Measurements from ENCODE around the gene ADAMTSL1. TPM values are rescaled to one million over a fixed set of nuclear protein-coding genes. Genes with fewer than 3 reads are reported as not detected.

ADAMTSL1 gene
- total and polyA plus RNA-seq, 9 of the 15 experiments (the other 6 are each of a cell fraction or from before 2014, with no cell fraction given) = 0.01 TPM; not detected in 8

DNA sequence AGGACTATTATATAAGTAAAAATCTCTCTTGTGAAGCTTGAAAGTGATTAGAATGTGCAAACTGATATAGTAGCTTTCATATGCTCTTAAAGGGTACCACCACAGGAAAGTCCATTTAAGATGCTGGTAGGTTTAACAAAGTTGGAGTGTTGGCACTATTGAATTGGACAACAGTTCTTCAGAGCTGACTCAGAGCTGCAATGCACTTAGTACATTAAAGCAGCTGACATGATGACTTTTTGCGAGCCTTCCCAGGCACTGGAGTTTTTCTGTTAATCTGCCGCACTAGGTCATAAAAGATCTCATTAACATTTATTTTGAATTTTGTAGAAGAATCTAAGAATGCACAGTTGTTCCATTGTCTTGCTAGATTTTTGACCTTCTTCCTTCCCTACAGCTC is 243.8 kb downstream of the ADAMTSL1 start:
- no TSS peak for BruUV-seq (replicated peaks)
- ATAC-seq = no peak
- CTCF ChIA-PET (ENCODE audit: low intra/inter-chr PET ratio) = no interaction called here
- no peak for TF ChIP-seq IFI16 (CRISPR knock-in tag; IDR thresholded peaks at IDR 0.05)
- no peak for TF ChIP-seq SIX5 (IDR thresholded peaks at IDR 0.05; ENCODE audit: borderline replicate concordance in 1 of 2, insufficient read depth in 1 of 2, low read depth in 1 of 2, low read length in 2 of 2)
- TF ChIP-seq ZBTB49 (CRISPR knock-in tag; IDR thresholded peaks at IDR 0.05; ENCODE audit: borderline replicate concordance) = no peak
- TF ChIP-seq EZH2 (IDR thresholded peaks at IDR 0.05; ENCODE audit: borderline replicate concordance, low read depth, low read length) = no peak
- TF ChIP-seq RBM17 (IDR thresholded peaks at IDR 0.05; ENCODE audit: borderline replicate concordance, low read depth, low read length) = no peak
- TF ChIP-seq CAMTA2 (CRISPR knock-in tag; conservative IDR thresholded peaks at IDR 0.05) = no peak
- no peak for TF ChIP-seq NR2C2 (CRISPR knock-in tag; IDR thresholded peaks at IDR 0.05)
- TF ChIP-seq NR2C2 (tag; IDR thresholded peaks at IDR 0.05) = no peak
- TF ChIP-seq ZMIZ1 (IDR thresholded peaks at IDR 0.05; ENCODE audit: low read depth in 2 of 2, low read length in 2 of 2) = no peak
- no peak for TF ChIP-seq ESRRB (CRISPR knock-in tag; IDR thresholded peaks at IDR 0.05; ENCODE audit: borderline replicate concordance)
- no peak for TF ChIP-seq ZNF140 (CRISPR knock-in tag; IDR thresholded peaks at IDR 0.05)
- TF ChIP-seq, protein P1, sequence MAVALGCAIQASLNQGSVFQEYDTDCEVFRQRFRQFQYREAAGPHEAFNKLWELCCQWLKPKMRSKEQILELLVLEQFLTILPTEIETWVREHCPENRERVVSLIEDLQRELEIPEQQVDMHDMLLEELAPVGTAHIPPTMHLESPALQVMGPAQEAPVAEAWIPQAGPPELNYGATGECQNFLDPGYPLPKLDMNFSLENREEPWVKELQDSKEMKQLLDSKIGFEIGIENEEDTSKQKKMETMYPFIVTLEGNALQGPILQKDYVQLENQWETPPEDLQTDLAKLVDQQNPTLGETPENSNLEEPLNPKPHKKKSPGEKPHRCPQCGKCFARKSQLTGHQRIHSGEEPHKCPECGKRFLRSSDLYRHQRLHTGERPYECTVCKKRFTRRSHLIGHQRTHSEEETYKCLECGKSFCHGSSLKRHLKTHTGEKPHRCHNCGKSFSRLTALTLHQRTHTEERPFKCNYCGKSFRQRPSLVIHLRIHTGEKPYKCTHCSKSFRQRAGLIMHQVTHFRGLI (CRISPR knock-in tag; IDR thresholded peaks at IDR 0.05) = no peak
- TF ChIP-seq FOXA3 (CRISPR knock-in tag; conservative IDR thresholded peaks at IDR 0.05 in 1 of 2, IDR thresholded peaks at IDR 0.05 in 1 of 2) = no peak

More for the DNA sequence above, 243.8 kb downstream of the ADAMTSL1 start:
- Histone ChIP-seq H3K27ac (ENCODE audit: extremely low read depth, low read depth, low read length) (no peak overlapping the region), H3K4me2 (ENCODE audit: insufficient read depth, low read length) (no peak overlapping the region), H3K4me1 (replicated peaks in 1 of 2; ENCODE audit: control insufficient read depth in 2 of 2, insufficient read depth in 2 of 2, low read length in 2 of 2) (no peaks in the 10 kb centered on the region), H4K20me1 (replicated peaks; ENCODE audit: control insufficient read depth, insufficient read depth, low read length) (no peaks in the 10 kb centered on the region), H3K9ac (ENCODE audit: insufficient read depth in 1 of 2, low read depth in 2 of 2, low read length in 2 of 2) (no peak overlapping the region), H3K9me3 (replicated peaks; ENCODE audit: control insufficient read depth, insufficient read depth, low read depth, low read length) (no peaks in the 10 kb centered on the region), H3K27me3 (ENCODE audit: control insufficient read depth in 2 of 2, insufficient read depth in 2 of 2, low read length in 2 of 2) (no peaks in the 10 kb centered on the region), H3K9me1 (ENCODE audit: control insufficient read depth, insufficient read depth, low read length) (no peaks in the 10 kb centered on the region), H2AFZ (ENCODE audit: low read depth, low read length) (no peak overlapping the region), H3K79me2 (ENCODE audit: control insufficient read depth, insufficient read depth, low read length) (no peaks in the 10 kb centered on the region), H3K4me3 (no peak overlapping the region), H3K36me3 (ENCODE audit: control insufficient read depth, insufficient read depth, low read length) (no peaks in the 10 kb centered on the region)
- DNase-seq (ENCODE audit: extremely low read depth in 1 of 4, low spot score in 3 of 4) = no peak
- intact Hi-C loops (cut with micrococcal nuclease) = no loop called here
- WGBS (ENCODE audit: insufficient coverage, low coverage, missing lambda C conversion rate) = 0% methylated on average over 2 of the region's 2 CpGs
- POLR2A ChIA-PET = interaction anchor here (1.1 kb wide), 1 partner anchor 25 kb away, joined by 3 read pairs; no protein-coding TSS in a partner anchor
- no peak for FAIRE-seq
- in situ Hi-C loops (cut with MboI) = no loop called here

Measured in K562 (cell line).